ENCODE measurements around the gene NAXD. TPM values are rescaled to one million over a fixed set of nuclear protein-coding genes. Genes with fewer than 3 reads are reported as not detected.

Gene NAXD
- total RNA-seq, result 15.3 and 24.8 TPM in 2 replicates

DNA sequence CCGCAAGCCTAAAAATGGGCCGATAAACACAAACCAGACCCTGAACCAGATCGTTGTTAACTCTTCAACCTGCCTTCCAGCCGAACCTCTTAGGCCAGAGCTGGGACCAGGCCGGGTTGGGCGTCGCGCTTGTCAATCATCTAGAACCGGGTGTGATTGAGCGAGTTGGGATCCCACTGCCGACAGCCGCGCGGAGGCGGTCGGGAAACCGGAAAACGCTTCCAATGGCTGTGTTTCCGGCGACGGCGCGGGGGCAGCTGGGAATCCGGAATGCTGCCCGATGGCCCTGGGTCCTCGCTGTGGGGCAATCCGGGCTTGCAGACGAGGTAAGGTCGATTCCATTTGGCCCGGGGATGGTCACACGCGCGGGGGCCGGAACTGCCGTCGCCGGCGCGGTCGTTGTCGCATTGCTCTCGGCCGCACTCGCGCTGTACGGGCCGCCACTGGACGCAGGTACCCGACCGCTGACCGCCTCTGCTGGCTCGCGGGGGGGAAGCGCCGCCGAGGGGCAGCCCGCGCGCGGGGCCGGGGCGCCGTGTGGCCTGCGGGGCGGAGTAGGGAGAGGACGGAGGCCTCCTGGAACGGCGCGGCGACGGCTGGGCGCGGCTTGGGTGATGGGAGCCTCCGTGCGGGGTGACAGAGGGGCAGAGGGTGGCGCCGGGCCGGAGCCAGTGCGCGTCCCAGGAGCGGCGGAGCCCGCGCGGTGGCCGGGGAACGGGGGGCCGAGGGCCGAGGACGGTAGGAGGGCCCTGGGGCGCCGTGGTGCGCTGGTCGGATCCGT is at the start of gene NAXD:
TSS of gene NAXD (plus strand) at position 224 of the 781 bp plus-strand sequence. CDS start at position 281, 57 bp downstream.

Other genes with a start within 250 kb of the NAXD start
- 9.6 and 36.6 TPM in 2 replicates for gene RAB20, start 53.8 kb upstream of the NAXD start, total RNA-seq
- gene CARS2, start 90.6 kb downstream of the NAXD start, total RNA-seq, result 77.5 and 98.9 TPM in 2 replicates
- gene ING1, start 98.2 kb downstream of the NAXD start, total RNA-seq, result 11.6 and 19.2 TPM in 2 replicates

All from regular cardiac myocyte (primary cell).